MCF 10A (cell line): ENCODE results near the gene GCNT4. TPM values are rescaled to one million over a fixed set of nuclear protein-coding genes. Genes with fewer than 3 reads are reported as not detected.

Experiments used
- BruUV-seq: library from RNA; stranded (reverse); fragments of 400-500 nt; replicated peaks from 2 replicates; lab custom pipeline; 2021; lab: Mats Ljungman, UMichigan
- CTCF ChIA-PET: fragments of 300-600 bp; sonication (Branson Sonifier 250); formaldehyde crosslinking; extraction: SDS; loops from one replicate; lab custom pipeline; 2021; ENCODE audit warnings: antibody characterized with exemption, inconsistent platforms; lab: Yijun Ruan, JAX
- POLR2A ChIA-PET: fragments of 300-600, 350-650 bp; sonication (Branson Sonifier 250); formaldehyde crosslinking; extraction: SDS; loops from one replicate; lab custom pipeline; 2020; ENCODE audit warnings: antibody characterized with exemption, inconsistent platforms; lab: Yijun Ruan, JAX
- DNase-seq: peaks from one replicate; pipeline ENCODE4 v3.0.0-alpha.2; 2018; ENCODE audit not compliant: unreplicated experiment
- H3K27ac Mint-ChIP-seq: one replicate; pipeline ENCODE4 v1.8.0; 2022; ENCODE audit warnings: mild to moderate bottlenecking, low read depth, mixed read lengths; ENCODE audit not compliant: unreplicated experiment
- H3K27me3 Mint-ChIP-seq: one replicate; pipeline ENCODE4 v1.8.0; 2022; ENCODE audit warnings: mixed read lengths; ENCODE audit not compliant: insufficient read depth, unreplicated experiment
- H3K36me3 Mint-ChIP-seq: one replicate; pipeline ENCODE4 v1.8.0; 2022; ENCODE audit warnings: mild to moderate bottlenecking, moderate library complexity, mixed read lengths; ENCODE audit not compliant: insufficient read depth, unreplicated experiment
- H3K4me1 Mint-ChIP-seq: one replicate; pipeline ENCODE4 v1.8.0; 2022; ENCODE audit warnings: mixed read lengths; ENCODE audit not compliant: insufficient read depth, unreplicated experiment
- H3K4me3 Mint-ChIP-seq: one replicate; pipeline ENCODE4 v1.8.0; 2022; ENCODE audit warnings: mild to moderate bottlenecking, moderate library complexity, mixed read lengths; ENCODE audit not compliant: unreplicated experiment
- H3K9me3 Mint-ChIP-seq: one replicate; pipeline ENCODE4 v1.8.0; 2022; ENCODE audit warnings: mixed read lengths; ENCODE audit not compliant: unreplicated experiment
- intact Hi-C: fragments of 100-400 bp; cut with micrococcal nuclease; formaldehyde crosslinking; loops from 2 replicates; pipeline ENCODE4 v1.14.1; 2022
- total RNA-seq: library from RNA; stranded (reverse); gene quantifications from 2 replicates; pipeline ENCODE4 v1.2.3, GENCODE V29; 2022
- TF ChIP-seq, protein P1 (sequence below): fragments of 200-600 bp; IDR thresholded peaks from one replicate; pipeline ENCODE4 v1.8.0; 2022; ENCODE audit warnings: antibody characterized with exemption, mild to moderate bottlenecking; ENCODE audit not compliant: unreplicated experiment

The GCNT4 gene
- total RNA-seq, 1 experiment from 2014 or later = 1.4 TPM

DNA sequence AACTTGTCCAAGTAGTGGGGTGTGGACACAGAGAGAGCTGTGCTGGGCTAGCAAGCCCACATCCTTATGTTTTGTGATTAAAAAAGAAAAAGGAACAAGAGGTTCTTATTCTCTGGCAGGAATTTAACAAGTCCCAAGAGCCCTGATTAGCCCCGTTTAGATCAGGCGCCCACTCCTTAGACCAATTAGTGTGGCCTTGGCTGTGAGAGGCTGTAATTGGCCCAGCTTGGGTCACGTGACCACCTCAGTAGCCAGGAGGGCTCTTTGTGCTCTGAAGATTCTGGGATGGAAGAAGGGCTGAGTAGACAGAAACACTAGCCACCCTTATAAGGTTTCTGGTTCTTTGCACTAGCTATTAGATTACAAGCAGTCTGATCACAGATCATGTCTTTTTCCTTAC is 31.1 kb downstream of the GCNT4 start:
- H3K27me3 Mint-ChIP-seq = no peaks in the 10 kb centered on the region
- TF ChIP-seq, protein P1, sequence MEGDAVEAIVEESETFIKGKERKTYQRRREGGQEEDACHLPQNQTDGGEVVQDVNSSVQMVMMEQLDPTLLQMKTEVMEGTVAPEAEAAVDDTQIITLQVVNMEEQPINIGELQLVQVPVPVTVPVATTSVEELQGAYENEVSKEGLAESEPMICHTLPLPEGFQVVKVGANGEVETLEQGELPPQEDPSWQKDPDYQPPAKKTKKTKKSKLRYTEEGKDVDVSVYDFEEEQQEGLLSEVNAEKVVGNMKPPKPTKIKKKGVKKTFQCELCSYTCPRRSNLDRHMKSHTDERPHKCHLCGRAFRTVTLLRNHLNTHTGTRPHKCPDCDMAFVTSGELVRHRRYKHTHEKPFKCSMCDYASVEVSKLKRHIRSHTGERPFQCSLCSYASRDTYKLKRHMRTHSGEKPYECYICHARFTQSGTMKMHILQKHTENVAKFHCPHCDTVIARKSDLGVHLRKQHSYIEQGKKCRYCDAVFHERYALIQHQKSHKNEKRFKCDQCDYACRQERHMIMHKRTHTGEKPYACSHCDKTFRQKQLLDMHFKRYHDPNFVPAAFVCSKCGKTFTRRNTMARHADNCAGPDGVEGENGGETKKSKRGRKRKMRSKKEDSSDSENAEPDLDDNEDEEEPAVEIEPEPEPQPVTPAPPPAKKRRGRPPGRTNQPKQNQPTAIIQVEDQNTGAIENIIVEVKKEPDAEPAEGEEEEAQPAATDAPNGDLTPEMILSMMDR = no peak
- CTCF ChIA-PET = no interaction called here
- H3K9me3 Mint-ChIP-seq = no peaks in the 10 kb centered on the region
- no peak overlapping the region for H3K27ac Mint-ChIP-seq
- POLR2A ChIA-PET = interaction anchor here (0.7 to 1.3 kb wide), 2 partner anchors 11 to 448 kb away, joined by 3 read pairs; no protein-coding TSS in a partner anchor
- BruUV-seq = no TSS peak
- no peaks in the 10 kb centered on the region for H3K36me3 Mint-ChIP-seq
- no peak for DNase-seq
- H3K4me3 Mint-ChIP-seq = no peak overlapping the region
- H3K4me1 Mint-ChIP-seq = no peaks in the 10 kb centered on the region
- intact Hi-C loops = no loop called here

DNA sequence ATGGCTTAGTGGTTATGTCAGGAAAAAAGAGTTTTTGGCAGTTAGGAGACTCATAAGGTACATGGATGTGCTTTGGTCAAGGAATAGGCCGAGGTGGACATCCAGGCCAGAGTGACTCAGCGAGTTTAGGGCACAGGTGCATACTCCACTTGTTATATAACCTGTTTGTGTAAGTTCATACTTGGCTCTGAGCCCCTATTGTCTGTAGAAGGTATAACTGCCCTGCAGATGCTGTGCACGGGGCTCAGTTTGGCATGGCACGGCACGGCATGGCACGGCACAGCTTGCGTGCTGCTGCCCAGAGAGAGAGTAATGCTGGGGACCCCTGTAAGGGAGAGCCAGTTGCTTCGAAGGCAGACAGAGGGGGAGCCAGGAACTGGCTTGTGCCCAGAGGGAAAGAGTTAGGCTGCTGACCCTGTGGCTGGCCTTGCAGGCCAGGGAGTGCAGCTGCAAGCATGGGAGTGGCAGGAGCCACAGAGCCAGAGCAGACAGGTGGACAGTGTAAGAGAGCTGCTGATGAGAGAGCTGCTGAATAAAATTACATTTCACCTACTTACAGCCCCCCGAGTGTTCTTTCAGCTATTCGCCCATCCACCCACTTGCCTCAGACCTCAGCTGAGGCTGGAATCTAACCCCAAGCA is 32.2 kb downstream of the GCNT4 start:
- no TSS peak for BruUV-seq
- H3K4me1 Mint-ChIP-seq = no peaks in the 10 kb centered on the region
- H3K27me3 Mint-ChIP-seq = no peaks in the 10 kb centered on the region
- no peak for DNase-seq
- no peaks in the 10 kb centered on the region for H3K36me3 Mint-ChIP-seq
- CTCF ChIA-PET = interaction anchor here (0.6 to 0.7 kb wide), 2 partner anchors 101 to 310 kb away, joined by 4 read pairs; no protein-coding TSS in a partner anchor
- intact Hi-C loops = no loop called here
- TF ChIP-seq, protein P1 = no peak
- no peak overlapping the region for H3K27ac Mint-ChIP-seq
- no peak overlapping the region for H3K4me3 Mint-ChIP-seq
- POLR2A ChIA-PET = interaction anchor here (0.7 kb wide), 1 partner anchor 107 kb away, joined by 3 read pairs; no protein-coding TSS in a partner anchor
- no peaks in the 10 kb centered on the region for H3K9me3 Mint-ChIP-seq

DNA sequence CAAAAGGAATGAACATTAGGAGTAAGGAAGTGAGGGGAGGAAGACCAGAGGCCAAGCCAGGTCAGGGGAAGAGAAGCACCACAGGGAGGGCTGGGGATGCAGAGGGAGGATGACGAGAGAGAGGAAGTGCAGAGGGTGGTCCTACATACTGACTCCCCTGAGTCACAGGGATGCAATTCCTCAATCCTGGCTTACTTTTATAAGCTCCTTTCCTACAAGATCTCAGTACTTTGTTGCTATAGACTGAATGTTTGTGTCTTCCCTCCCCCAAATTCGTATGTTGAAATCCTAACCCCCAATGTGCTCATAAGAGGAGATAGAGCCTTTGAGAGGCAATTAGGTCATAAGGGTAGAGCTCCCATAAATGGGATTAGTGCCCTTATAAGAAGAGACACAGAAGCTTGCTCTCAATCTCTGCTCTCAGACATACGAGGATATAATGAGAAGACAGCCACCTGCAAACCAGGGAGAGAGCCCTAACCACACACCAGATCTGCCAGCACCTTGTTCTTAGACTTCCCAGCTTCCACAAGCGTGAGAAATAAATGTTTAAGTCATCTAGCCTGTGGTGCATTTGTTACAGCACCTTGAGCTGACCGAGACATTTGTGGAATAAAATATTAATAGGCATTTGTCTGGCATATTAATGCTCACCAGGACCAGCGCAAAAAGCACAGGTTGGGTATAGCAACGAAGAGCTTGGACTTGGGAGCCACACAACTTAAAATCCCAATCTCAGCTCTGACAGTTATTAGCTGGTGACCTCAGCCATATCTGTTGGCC is 33.4 kb downstream of the GCNT4 start:
- ChIA-PET CTCF (no interaction called here), POLR2A (interaction anchor here (0.7 kb wide), 1 partner anchor 108 kb away, joined by 3 read pairs; no protein-coding TSS in a partner anchor)
- BruUV-seq = no TSS peak
- intact Hi-C loops = no loop called here
- no peaks in the 10 kb centered on the region for H3K9me3 Mint-ChIP-seq
- no peaks in the 10 kb centered on the region for H3K27me3 Mint-ChIP-seq
- TF ChIP-seq, protein P1 = no peak
- H3K27ac Mint-ChIP-seq = no peak overlapping the region
- no peaks in the 10 kb centered on the region for H3K36me3 Mint-ChIP-seq
- no peak overlapping the region for H3K4me3 Mint-ChIP-seq
- DNase-seq = no peak
- no peaks in the 10 kb centered on the region for H3K4me1 Mint-ChIP-seq

DNA sequence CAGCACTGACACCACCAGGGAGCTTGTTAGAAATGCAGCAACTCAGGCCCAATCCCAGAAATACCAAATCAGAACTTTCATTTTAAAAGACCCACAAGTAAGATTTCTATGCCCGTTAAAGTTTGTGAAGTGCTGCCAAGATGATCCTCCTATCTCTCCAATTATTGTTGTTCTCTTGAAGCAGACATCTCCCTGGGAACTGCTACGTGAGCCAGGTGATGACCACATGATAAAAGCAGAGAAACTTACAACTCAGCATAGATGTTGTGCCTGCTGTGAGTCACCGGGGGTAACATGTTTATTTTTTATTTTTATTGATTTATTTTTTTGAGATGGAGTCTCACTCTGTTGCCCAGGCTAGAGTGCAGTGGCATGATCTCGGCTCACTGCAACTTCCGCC is 34.4 kb downstream of the GCNT4 start:
- CTCF ChIA-PET = interaction anchor here (0.7 kb wide), 1 partner anchor 156 kb away, joined by 3 read pairs; no protein-coding TSS in a partner anchor
- no peaks in the 10 kb centered on the region for H3K36me3 Mint-ChIP-seq
- H3K4me3 Mint-ChIP-seq = no peak overlapping the region
- no peaks in the 10 kb centered on the region for H3K4me1 Mint-ChIP-seq
- no peak overlapping the region for H3K27ac Mint-ChIP-seq
- BruUV-seq = no TSS peak
- TF ChIP-seq, protein P1 = no peak
- POLR2A ChIA-PET = interaction anchor here (1.0 to 1.2 kb wide), 2 partner anchors 135 to 333 kb away, joined by 3 read pairs; partner anchors contain the start of gene HEXB
- no peaks in the 10 kb centered on the region for H3K27me3 Mint-ChIP-seq
- no peak for DNase-seq
- no peaks in the 10 kb centered on the region for H3K9me3 Mint-ChIP-seq
- intact Hi-C loops = no loop called here
